ENCODE measurements around the gene ZNF283. TPM values are rescaled to one million over a fixed set of nuclear protein-coding genes. Genes with fewer than 3 reads are reported as not detected.

ZNF283 gene
- total RNA-seq (2022; extraction: Qiagen RNA extraction; ENCODE audit: low read depth): 3.6 to 6.6 TPM (median 4.3 TPM) in 5 replicates

GRCh38 chr19:43826787-43827754 is at the start of gene ZNF283:
ZNF283 (plus strand) TSS chr19:43827321; CDS start chr19:43833505, 6,184 bp downstream.

GRCh38 chr19:43780706-43781525 is 46.2 kb upstream of the ZNF283 start, which contains the start of gene KCNN4:
KCNN4 (minus strand) TSS chr19:43780973; CDS start chr19:43780861, 112 bp downstream.

GRCh38 chr19:43802216-43802951 is 24.7 kb upstream of the ZNF283 start, which contains the start of gene LYPD5:
LYPD5 (minus strand) TSS chr19:43802447; CDS start chr19:43802380, 67 bp downstream.

GRCh38 chr19:43883864-43884263 is 56.7 kb downstream of the ZNF283 start, which contains the start of gene ZNF404:
ZNF404 (minus strand) TSS chr19:43883964.

Other genes with a start within 250 kb of the ZNF283 start
- gene IRGQ, start 231.2 kb upstream of the ZNF283 start, total RNA-seq (2022; extraction: Qiagen RNA extraction; ENCODE audit: low read depth): 4.4 to 7.4 TPM (median 5.8 TPM) in 5 replicates
- 13.8 to 24.2 TPM (median 19.1 TPM) in 5 replicates for gene ZNF576, start 230.7 kb upstream of the ZNF283 start, total RNA-seq (2022; extraction: Qiagen RNA extraction; ENCODE audit: low read depth)
- gene SRRM5, start 215.2 kb upstream of the ZNF283 start, total RNA-seq (2022; extraction: Qiagen RNA extraction; ENCODE audit: low read depth): 0.67 to 1.0 TPM (median 0.78 TPM) in 5 replicates
- gene ZNF428, start 207.7 kb upstream of the ZNF283 start, total RNA-seq (2022; extraction: Qiagen RNA extraction; ENCODE audit: low read depth): 45.6 to 68.6 TPM (median 62.8 TPM) in 5 replicates
- gene CADM4, start 187.5 kb upstream of the ZNF283 start, total RNA-seq (2022; extraction: Qiagen RNA extraction; ENCODE audit: low read depth): 6.2 to 10.2 TPM (median 9.1 TPM) in 5 replicates
- gene PLAUR, start 157.2 kb upstream of the ZNF283 start, total RNA-seq (2022; extraction: Qiagen RNA extraction; ENCODE audit: low read depth): 106 to 124 TPM (median 110 TPM) in 5 replicates
- not detected in 5 replicates for gene IRGC, start 111.2 kb upstream of the ZNF283 start, total RNA-seq (2022; extraction: Qiagen RNA extraction; ENCODE audit: low read depth)
- gene SMG9, start 72.4 kb upstream of the ZNF283 start, total RNA-seq (2022; extraction: Qiagen RNA extraction; ENCODE audit: low read depth): 47.4 to 74.6 TPM (median 62.6 TPM) in 5 replicates
- gene KCNN4, start 46.3 kb upstream of the ZNF283 start, total RNA-seq (2022; extraction: Qiagen RNA extraction; ENCODE audit: low read depth): 42.9 to 63.2 TPM (median 58.7 TPM) in 5 replicates
- 0.14 to 0.22 TPM (median 0.15 TPM) in 3 of 5 replicates, not detected in the others for gene LYPD5, start 24.9 kb upstream of the ZNF283 start, total RNA-seq (2022; extraction: Qiagen RNA extraction; ENCODE audit: low read depth)
- 0.21 to 0.29 TPM (median 0.28 TPM) in 4 of 5 replicates, not detected in the other for gene ZNF404, start 56.6 kb downstream of the ZNF283 start, total RNA-seq (2022; extraction: Qiagen RNA extraction; ENCODE audit: low read depth)
- 10.1 to 12.5 TPM (median 11.8 TPM) in 5 replicates for gene ZNF45, start 108.0 kb downstream of the ZNF283 start, total RNA-seq (2022; extraction: Qiagen RNA extraction; ENCODE audit: low read depth)
- gene ZNF221, start 123.9 kb downstream of the ZNF283 start, total RNA-seq (2022; extraction: Qiagen RNA extraction; ENCODE audit: low read depth): 0.37 to 1.1 TPM (median 0.53 TPM) in 5 replicates
- gene ZNF155, start 156.9 kb downstream of the ZNF283 start, total RNA-seq (2022; extraction: Qiagen RNA extraction; ENCODE audit: low read depth): 2.2 to 3.6 TPM (median 3.1 TPM) in 5 replicates
- 2.3 to 3.9 TPM (median 2.8 TPM) in 5 replicates for gene ZNF230, start 175.6 kb downstream of the ZNF283 start, total RNA-seq (2022; extraction: Qiagen RNA extraction; ENCODE audit: low read depth)
- gene ZNF222, start 198.1 kb downstream of the ZNF283 start, total RNA-seq (2022; extraction: Qiagen RNA extraction; ENCODE audit: low read depth): 3.4 to 4.8 TPM (median 4.6 TPM) in 5 replicates
- gene ZNF223, start 224.7 kb downstream of the ZNF283 start, total RNA-seq (2022; extraction: Qiagen RNA extraction; ENCODE audit: low read depth): 2.4 to 4.0 TPM (median 3.5 TPM) in 5 replicates
- 0.38 to 0.52 TPM (median 0.46 TPM) in 5 replicates for gene ZNF284, start 244.8 kb downstream of the ZNF283 start, total RNA-seq (2022; extraction: Qiagen RNA extraction; ENCODE audit: low read depth)

Measured in A549 treated with RU486 at 1 μM for 4 hours (cell line).